K562 (cell line): ENCODE measurements around the gene SLC20A1. TPM values are rescaled to one million over a fixed set of nuclear protein-coding genes. Genes with fewer than 3 reads are reported as not detected.

ENCODE experiments used
- BMI1 ChIP-seq: fragments of 150-350 bp; IDR thresholded peaks from 2 replicates; pipeline ENCODE4 v1.6.1; 2014; ENCODE audit warnings: low read length
- CGGBP1 ChIP-seq: fragments of 250-450 bp; sonication (Bioruptor Pico); IDR thresholded peaks from 2 replicates; pipeline ENCODE4 v1.9.0; 2021; ENCODE audit warnings: mild to moderate bottlenecking
- CREB1 ChIP-seq, 2 experiments: sonication (generic) in 1 of 2; formaldehyde crosslinking in 1 of 2; IDR thresholded peaks; 2 replicates each; pipeline versions ENCODE4 v1.6.1 to v1.8.0; 2012 to 2022; ENCODE audit warnings: inconsistent platforms in 1 of 2, mild to moderate bottlenecking in 1 of 2, missing genetic modification reagents in 1 of 2, moderate library complexity in 1 of 2
- ELF2 ChIP-seq: fragments of 250-450 bp; sonication (Bioruptor Pico); IDR thresholded peaks from 2 replicates; pipeline ENCODE4 v1.5.0; 2021; ENCODE audit warnings: mild to moderate bottlenecking
- FOXK1 ChIP-seq: sonication (generic); formaldehyde crosslinking; IDR thresholded peaks from 2 replicates; pipeline ENCODE4 v1.8.0; 2022; ENCODE audit warnings: missing genetic modification reagents, mild to moderate bottlenecking, borderline replicate concordance
- HEY1 ChIP-seq: fragments of 250-450 bp; sonication (Bioruptor Pico); IDR thresholded peaks from 2 replicates; pipeline ENCODE4 v1.5.0; 2020; ENCODE audit warnings: mild to moderate bottlenecking, moderate library complexity, borderline replicate concordance
- MBD2 ChIP-seq: sonication (generic); IDR thresholded peaks from 2 replicates; pipeline ENCODE4 v1.6.1; 2016; ENCODE audit warnings: low read depth, borderline replicate concordance
- MEF2D ChIP-seq: conservative IDR thresholded peaks from 2 replicates; pipeline ENCODE4 v1.6.1; 2016; ENCODE audit warnings: low read depth, missing genetic modification characterization, missing compliant biosample characterization
- MLLT1 ChIP-seq, 2 experiments: fragments of 450-650 bp; IDR thresholded peaks; 2 replicates each; pipeline ENCODE4 v1.6.1; 2016
- MYBL2 ChIP-seq, 2 experiments: fragments of 450-650 bp in 1 of 2; sonication (generic) in 1 of 2; formaldehyde crosslinking in 1 of 2; IDR thresholded peaks; 2 replicates each; pipeline versions ENCODE4 v1.6.1 to v1.8.1; 2017 to 2022; ENCODE audit warnings: borderline replicate concordance in 1 of 2, inconsistent platforms in 1 of 2, low read depth in 1 of 2, mild to moderate bottlenecking in 1 of 2, missing genetic modification reagents in 1 of 2, moderate library complexity in 1 of 2
- RB1 ChIP-seq: fragments of 450-650 bp; IDR thresholded peaks from 2 replicates; pipeline ENCODE4 v1.6.1; 2017; ENCODE audit warnings: low read depth, mild to moderate bottlenecking
- RBM14 ChIP-seq: fragments of 200-400 bp; formaldehyde crosslinking; IDR thresholded peaks from 2 replicates; pipeline ENCODE4 v1.6.1; 2018; ENCODE audit warnings: low read depth, mild to moderate bottlenecking, low read length, moderate library complexity, borderline replicate concordance; ENCODE audit not compliant: insufficient read depth
- SFPQ ChIP-seq: fragments of 200-400 bp; formaldehyde crosslinking; IDR thresholded peaks from 2 replicates; pipeline ENCODE4 v1.6.1; 2017; ENCODE audit warnings: mild to moderate bottlenecking, low read depth, low read length, moderate library complexity
- THAP7 ChIP-seq: fragments of 250-450 bp; sonication (Bioruptor Pico); IDR thresholded peaks from 2 replicates; pipeline ENCODE4 v1.5.0; 2021
- THRAP3 ChIP-seq: fragments of 450-650 bp; IDR thresholded peaks from 2 replicates; pipeline ENCODE4 v1.6.1; 2016; ENCODE audit warnings: mild to moderate bottlenecking, inconsistent platforms, borderline replicate concordance
- ZBTB17 ChIP-seq: fragments of 450-650 bp; formaldehyde crosslinking; IDR thresholded peaks from 2 replicates; pipeline ENCODE4 v1.4.0; 2020; ENCODE audit warnings: mild to moderate bottlenecking
- ZBTB43 ChIP-seq: sonication (generic); formaldehyde crosslinking; IDR thresholded peaks from 2 replicates; pipeline ENCODE4 v1.8.0; 2023; ENCODE audit warnings: mild to moderate bottlenecking, missing genetic modification reagents
- ZNF384 ChIP-seq: IDR thresholded peaks from 2 replicates; pipeline ENCODE4 v1.6.1; 2012; ENCODE audit warnings: low read depth, low read length, improper control_type of control experiment
- polyA plus RNA-seq, 8 experiments: library from polyadenylated mRNA; depleted of rRNA in 4 of 8; stranded (reverse) in 5 of 8; unstranded in 3 of 8; fragments of >200 nt; fragmentation: Nextera tagmentation in 2 of 8; fragmentation: Illumina TruSeq in 1 of 8; extraction: Ambion mirVana in 2 of 8; extraction: Trizol in 1 of 8; gene quantifications; 2 replicates each; pipeline versions ENCODE4 v1.2.1 to v1.2.3, GENCODE V29; 2011 to 2014; ENCODE audit warnings: inconsistent platforms in 1 of 8, missing spikeins in 1 of 8
- total RNA-seq, 7 experiments: library from RNA; depleted of rRNA in 6 of 7; stranded (reverse); fragments of >200 nt in 6 of 7; fragmentation: Illumina TruSeq in 2 of 7; extraction: Trizol in 2 of 7; gene quantifications; 2 replicates each; pipeline versions ENCODE4 v1.2.1 to v1.2.3, GENCODE V29; 2011 to 2021; ENCODE audit warnings: low replicate concordance in 1 of 7

Gene SLC20A1
- total and polyA plus RNA-seq, 9 of the 15 experiments (the other 6 are each of a cell fraction or from before 2014, with no cell fraction given), result 53.8 to 150 (median 74.7) TPM

- no peak for TF ChIP-seq THAP7 (CRISPR knock-in tag)
- no peak for TF ChIP-seq RB1
- no peak for TF ChIP-seq FOXK1 (CRISPR knock-in tag)
- TF ChIP-seq ZBTB43 (CRISPR knock-in tag), result no peak
- no peak for TF ChIP-seq THRAP3
- no peak for TF ChIP-seq ZNF384
- no peak for TF ChIP-seq MLLT1 (IDR thresholded peaks at IDR 0.05)
- no peak for TF ChIP-seq SFPQ
- no peak for TF ChIP-seq ELF2
- TF ChIP-seq MBD2, result peak; percentile 57; the same call in 1 of the 2 replicates
- no peak for TF ChIP-seq MEF2D (tag)
- no peak for TF ChIP-seq CGGBP1 (CRISPR knock-in tag)
- no peak for TF ChIP-seq BMI1
- no peak for TF ChIP-seq ZBTB17 (CRISPR knock-in tag)
- no peak; the same call in 1 of the 2 replicates for TF ChIP-seq CREB1 (IDR thresholded peaks at IDR 0.05)
- no peak for TF ChIP-seq CREB1 (CRISPR knock-in tag; IDR thresholded peaks at IDR 0.05)
- no peak for TF ChIP-seq MYBL2 (IDR thresholded peaks at IDR 0.05; ENCODE audit: low read depth)
- no peak for TF ChIP-seq MYBL2 (CRISPR knock-in tag; IDR thresholded peaks at IDR 0.05; ENCODE audit: borderline replicate concordance)
- no peak for TF ChIP-seq HEY1 (CRISPR knock-in tag)
- TF ChIP-seq RBM14, result no peak
Observed at GRCh38 chr2:112666761-112667122, 21.0 kb downstream of the SLC20A1 start (continued).
